HG03108 (cell line): Measurements from ENCODE around the gene GRIN3B.

Source experiments
- ATAC-seq: cut with Tn5 transposase; IDR thresholded peaks from one replicate; pipeline ENCODE4 v1.9.1; 2021; ENCODE audit warnings: moderate library complexity; ENCODE audit not compliant: unreplicated experiment

GRIN3B gene

DNA sequence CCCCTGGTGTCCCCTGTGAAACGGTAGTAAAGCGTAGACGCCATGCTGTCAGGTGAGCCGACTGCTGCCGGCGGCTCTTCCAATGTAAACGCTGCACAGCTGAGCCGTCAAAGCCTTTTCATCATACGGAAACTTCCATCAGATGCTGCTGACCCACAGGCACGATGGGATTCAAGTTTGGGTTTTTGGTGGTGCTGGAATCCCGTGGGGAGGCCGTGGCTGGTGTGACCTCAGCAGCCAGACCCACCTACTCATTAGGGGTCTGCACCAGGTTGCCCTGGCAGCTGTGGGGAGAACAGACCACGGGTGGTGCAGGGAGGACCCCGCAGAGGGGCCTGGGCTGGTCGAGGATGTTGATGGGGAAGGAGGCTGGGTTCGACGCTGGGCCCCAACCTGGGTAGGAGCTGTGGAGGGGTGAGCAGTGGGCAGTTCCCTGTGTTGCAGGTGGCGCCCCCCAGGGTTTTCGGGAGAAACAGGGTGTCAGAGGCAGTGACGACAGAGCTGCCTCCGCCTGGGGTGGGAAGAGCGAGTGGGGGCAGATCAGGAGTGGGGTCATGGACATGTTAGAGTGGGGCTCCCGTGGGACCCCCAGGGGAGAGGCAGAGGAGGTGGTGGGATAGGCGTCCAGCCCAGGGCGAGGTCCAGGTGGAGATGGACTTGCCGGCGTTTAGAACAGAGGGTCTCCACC, 6.6 kb downstream of the GRIN3B start:
- ATAC-seq = no peak

DNA sequence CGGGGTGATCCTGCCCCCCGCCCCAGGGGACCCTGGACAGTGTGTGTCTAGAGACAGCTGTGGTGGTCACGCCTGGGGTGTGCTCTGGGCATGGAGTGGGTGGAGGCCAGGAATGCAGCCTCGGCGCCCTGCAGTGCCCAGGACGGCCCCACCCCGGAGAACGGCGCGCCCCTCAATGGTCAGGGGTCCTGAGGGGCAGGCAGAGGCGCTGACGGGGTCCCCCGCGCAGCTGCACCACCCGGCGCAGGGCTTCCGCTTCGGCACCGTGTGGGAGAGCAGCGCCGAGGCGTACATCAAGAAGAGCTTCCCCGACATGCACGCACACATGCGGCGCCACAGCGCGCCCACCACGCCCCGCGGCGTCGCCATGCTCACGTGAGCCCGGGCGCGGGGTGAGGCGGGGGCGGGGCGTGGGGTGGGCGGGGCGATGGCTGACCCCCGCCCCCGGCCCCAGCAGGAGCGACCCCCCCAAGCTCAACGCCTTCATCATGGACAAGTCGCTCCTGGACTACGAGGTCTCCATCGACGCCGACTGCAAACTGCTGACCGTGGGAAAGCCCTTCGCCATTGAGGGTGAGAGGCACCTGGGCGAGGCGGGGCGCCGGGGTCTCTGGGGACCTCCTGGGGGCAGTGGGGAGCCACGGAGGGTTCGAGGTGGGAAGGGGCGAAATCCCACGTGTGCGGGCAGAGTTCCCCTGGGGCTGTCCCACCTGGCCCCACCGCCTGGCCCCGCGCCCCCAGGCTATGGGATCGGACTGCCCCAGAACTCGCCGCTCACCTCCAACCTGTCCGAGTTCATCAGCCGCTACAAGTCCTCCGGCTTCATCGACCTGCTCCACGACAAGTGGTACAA, 7.4 kb downstream of the GRIN3B start:
- ATAC-seq = no peak

DNA sequence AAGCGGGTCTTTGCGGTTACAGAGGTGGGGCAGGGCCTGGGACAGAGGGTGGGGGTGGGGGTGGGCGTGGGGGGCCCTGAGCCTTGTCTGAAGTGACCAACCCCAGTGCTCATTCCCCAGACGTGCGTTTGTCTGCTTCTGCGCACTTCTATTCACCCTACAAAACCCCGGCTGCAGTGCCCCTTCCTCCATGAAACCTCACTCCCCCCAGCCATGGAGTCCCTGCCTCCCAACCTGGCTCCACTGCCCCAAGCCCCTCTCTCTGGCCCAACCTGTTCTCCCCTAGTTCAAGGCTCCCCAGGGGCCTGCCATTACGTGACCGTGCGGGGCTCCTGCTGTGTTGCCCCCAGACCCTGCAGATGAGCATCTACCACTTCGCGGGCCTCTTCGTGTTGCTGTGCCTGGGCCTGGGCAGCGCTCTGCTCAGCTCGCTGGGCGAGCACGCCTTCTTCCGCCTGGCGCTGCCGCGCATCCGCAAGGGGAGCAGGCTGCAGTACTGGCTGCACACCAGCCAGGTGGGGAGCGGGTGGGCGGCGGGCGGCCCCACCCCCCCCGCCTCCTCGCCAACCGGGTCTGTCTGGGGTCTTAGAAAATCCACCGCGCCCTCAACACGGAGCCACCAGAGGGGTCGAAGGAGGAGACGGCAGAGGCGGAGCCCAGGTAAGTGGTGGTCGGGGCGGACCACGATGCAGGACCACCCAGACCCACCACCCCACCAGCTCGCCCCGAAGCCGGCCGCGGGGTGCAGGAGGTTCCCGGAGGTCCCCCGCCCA, 8.2 kb downstream of the GRIN3B start:
- ATAC-seq = no peak

DNA sequence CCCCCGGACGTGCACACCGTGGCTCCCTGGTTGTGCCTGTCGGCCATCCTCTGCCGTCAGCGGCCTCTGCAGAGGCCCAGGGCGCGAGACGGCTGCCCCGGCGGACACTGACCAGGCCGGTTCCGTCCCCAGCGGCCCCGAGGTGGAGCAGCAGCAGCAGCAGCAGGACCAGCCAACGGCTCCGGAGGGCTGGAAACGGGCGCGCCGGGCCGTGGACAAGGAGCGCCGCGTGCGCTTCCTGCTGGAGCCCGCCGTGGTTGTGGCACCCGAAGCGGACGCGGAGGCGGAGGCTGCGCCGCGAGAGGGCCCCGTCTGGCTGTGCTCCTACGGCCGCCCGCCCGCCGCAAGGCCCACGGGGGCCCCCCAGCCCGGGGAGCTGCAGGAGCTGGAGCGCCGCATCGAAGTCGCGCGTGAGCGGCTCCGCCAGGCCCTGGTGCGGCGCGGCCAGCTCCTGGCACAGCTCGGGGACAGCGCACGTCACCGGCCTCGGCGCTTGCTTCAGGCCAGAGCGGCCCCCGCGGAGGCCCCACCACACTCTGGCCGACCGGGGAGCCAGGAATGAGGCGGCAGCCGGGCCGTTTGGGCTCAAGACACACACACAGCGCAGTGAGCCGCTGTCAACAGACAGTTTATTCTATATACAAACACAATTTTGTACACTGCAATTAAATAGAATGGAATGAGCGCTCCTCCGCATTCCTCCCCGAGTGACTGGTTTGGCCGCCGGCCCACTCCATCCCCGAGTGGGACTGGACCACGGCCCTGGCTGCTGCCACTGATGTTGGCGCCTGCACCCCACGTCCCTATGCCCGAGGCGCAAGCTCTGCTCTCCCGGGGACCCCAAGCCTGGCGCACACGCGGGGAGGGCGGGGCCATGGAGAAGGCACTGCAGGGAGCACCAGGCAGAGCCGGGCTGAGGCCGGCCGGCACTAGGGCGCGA, 9.1 kb downstream of the GRIN3B start:
- no peak for ATAC-seq

DNA sequence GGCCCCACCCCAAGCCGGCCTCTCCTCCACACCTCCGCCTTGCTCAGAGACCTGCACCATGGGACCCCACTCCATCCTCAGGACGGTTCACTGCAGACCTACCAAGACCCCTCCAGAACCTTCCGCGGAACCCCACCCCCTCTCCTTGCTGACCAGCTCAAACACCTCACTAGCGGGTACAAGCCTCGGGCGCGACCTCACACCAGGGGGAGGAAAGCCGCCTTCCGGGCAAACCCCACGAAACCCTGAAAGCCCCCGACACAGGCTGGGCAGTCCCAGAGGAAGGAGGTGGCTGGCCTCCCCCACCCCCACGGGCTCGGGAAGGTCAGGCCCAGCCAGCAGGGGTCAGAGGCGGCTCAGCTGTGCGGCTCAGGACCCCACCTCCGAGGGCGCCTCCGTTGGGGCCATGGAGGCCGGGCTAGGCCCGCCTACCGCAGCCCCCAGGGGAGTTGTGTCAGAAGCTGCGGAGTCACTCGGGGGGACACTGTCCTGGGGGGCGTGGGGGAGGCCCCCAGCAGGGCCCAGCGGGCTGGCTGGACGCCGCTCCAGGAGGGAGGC, 9.8 kb downstream of the GRIN3B start:
- ATAC-seq = no peak

DNA sequence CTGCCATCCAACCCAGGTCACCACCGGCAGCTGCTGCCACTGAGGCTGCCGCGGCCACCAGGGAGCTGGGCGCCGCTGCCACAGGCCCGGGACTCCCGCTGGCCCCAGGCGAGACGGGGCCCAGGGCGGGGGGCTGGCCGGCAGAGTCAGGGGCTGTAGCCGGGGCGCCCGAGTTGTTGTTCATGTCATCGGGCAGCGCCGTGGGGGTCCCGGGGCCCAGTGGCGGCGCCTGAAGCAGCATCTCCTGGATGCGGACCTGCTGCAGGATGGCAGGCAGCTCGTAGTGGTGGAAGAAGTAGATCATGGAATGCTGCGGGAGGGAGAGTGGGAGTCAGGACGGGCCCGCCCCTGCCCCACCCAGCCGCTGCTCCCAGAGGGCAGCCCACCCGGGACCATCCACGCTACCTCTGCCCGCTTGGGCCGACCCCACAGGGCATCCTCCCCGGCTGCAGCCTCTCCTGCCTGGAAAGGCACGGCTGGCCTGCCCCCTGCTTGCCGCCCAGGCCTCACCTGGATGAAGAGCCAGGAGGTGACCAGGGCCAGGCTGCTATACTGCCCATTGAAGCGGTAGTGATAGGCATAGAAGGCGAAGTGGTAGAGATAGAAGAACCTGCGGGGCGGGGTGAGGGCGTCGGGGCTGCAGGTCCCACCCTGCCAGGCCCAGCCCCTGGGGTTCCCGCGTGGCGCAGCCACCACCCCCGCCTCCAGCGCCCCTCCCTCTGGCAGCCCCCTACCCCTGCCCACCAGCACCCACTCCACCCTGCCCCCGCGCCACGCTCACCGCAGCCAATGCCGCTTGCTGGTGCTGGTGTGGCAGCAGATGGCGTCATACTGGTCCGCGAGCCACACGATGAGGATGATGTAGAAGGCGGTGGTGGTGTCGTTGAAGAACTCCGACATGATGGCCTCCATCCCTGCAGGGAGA, 10.6 kb downstream of the GRIN3B start:
- no peak for ATAC-seq

DNA sequence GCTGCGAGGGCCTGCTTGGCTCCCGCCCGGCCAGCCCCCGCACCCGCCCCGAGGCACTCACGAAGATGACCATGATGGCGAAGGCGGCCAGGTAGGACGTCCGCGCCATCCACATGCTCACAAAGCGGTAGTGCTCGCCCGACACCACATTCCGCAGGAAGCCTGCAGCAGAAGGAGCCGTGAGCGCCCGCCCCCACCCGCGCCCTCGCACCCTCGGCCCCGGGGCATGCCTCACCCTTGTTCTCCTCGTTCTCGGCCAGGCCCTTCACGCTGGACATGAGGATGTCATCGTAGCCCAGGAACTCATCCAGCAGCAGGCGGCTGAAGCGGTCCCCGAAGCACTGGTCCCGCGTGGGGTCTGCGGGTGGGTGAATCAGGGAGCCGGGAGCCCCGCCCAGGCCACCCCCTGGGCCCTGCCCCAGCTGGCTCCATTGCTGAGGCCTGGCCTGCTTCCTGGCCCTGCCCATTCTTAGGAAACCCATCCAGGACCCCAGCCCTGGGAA, 11.7 kb downstream of the GRIN3B start:
- ATAC-seq = no peak

DNA sequence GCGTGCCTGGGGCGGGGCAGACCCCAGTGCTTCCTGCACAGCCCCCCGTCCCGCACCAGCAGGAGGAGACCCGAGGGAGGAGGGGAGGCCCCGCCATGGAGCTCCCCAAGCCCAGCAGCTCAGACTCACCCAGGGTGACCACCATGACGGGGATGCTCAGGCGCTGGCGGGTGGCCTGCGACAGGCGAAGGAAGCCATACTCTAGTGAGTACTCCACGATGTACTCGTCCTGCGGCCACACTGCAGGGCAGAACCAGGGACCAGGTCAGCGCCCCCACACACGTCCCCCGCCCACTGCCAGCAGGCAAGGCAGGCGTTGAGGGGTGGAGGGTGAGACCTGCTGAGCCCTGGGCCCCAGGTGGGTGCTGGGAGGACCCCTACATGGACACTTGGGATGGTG, 12.1 kb downstream of the GRIN3B start:
- ATAC-seq = no peak

DNA sequence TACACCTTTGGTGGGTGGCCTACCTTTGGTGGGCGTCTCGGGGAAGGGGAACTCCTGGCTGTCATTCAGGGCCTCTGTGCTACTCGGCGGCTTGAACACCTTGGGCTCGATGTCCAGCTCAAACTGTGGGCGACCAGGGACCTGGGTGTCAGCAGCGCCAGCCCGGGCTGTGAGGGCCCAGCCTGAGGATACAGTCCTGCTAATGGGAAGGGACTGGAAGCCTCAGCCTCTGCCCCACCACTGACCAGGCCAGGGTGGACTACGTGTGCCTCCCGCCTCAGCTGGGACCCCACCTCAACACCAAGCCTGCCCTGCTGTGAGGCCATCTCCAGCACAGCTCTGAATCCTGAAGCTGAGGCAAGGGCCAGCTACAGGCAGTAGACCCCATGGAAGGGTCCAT, 13.0 kb downstream of the GRIN3B start:
- no peak for ATAC-seq

DNA sequence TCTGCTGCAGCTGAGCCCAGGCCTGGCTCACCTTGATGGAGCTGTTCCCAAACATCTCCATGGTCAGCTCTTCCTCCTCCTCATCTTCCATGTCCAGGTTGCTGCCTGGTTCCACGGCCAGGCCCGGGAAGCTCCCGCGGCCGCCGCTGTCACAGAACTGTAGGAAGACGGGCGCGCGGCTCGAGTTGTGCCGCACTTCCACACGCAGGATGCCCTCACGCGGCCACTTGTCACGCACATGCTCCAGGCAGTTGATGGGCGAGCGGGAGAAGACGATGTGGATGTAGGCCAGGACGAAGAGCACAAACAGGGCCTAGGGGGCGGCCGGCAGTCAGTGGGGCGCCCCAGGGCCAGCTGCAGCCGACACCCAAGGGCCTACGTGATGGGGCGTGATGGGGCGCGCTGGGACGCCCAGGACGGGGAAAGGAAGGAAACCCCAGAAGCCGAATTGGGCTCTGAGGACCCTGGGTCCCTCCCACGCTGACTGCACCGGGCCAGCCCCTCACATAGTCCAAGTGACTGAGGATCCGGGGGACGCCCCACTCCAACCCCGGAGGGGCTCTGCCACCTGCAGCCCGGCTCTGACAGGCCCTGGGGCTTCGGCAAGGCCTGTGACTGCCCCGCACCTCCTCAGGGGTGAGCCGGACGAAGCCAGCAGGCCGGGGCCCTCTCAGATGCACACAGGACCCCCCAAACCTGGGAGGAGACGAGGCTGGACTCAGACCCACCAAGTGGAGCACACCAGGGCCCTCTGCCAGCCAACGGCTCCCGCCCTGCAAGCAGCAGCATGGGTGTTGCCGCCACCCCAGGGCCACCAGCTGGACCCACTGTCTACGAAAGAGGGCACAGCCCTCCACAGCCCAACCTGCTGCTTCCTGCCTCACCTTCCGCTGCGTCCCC, 14.2 kb downstream of the GRIN3B start:
- no peak for ATAC-seq

DNA sequence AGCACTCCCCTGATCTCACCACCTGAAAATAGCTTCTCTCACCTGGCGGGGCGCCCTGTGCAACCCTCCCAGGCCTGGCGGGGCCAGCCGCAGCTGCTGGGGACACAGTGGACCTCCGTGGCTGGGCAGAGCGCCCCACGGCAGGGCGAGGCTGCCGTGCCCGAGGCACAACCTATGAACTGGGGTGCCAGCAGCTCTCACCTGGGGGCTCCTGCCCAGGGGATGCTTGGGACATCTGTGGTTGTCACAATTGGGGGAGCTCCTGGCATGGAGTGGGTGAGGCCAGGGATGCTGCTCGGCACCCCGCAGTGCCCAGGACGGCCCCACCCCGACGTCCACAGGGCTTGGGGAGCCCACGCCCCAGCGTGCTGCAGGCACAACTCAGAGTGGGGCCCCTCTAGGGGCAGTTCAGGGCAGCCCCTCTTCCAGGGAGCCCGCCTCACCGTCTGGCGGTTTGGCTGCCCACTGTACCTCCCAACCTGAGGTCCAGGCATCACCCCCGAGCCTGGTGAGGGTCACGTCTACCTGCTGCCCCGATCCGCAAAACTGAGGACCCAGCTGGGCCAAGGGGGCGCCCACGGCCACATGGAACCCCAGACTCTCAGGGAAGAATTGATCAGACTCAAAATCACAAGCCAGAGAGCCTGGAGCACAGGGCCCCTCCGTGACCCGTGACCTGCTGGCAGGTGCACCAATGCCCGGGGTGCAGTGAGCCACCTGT, 15.0 kb downstream of the GRIN3B start:
- no peak for ATAC-seq

DNA sequence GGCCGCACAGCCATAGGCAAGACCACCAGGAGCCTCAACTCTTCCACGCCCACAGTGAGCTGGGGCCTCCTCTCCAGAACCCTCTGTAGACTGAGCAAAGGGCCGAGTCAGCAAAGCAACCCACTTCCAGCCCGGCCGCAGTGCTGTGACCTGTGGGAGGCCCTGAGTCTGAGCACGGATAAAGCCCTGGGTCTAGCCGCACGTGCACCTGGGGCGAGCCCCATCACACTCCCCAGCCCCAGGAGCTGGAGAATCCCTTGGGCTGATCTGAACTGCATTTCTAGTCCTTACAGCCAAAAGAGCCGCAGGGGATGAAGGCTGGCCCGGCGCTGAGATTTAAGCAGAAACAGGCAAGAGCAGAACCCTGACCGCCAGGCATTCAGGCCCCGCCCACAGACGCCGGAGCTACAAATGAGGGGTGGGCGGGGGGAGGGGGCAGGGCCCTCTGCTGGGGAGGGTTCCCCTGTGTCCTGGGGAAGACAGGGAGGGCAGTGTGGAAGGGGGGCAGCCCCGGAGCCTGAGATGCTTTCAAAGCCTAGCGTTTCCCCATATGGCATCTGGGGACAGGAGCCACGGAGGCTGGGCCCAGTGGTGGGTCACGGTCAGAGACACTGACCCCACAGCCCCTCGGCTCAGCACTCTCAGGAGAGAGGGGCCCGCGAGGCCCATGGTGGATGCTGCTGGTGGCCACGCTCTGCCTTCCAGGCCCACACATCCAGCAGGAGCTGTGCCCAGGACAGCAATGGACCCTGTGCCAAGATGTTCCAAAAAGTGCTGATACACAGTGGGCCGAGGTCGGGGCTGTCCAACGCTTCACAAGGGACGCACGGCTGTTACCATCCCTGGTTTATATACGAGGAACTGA, 15.8 kb downstream of the GRIN3B start:
- ATAC-seq = no peak

DNA sequence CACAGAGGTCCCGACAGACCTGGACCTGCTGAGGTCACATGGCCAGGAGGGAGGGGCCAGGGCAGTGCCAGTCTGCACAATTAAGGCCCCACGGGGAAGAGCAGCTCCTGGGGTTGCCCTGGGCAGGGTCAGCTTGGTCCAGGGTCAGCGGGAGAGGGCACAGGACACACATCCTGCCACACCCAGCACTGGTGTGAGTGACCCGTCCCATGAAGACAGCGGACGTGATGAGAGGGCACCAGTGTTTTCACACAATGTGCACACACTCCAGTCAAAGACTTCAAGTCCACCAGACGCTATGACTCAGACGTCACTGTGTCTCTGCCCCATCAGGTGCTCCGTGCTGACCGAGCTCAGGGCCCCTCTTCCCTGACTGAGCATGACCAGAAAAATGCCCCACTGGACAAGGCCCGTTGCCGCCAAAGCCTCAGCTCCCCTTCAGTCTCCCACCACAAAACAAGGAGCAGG, 16.5 kb downstream of the GRIN3B start:
- ATAC-seq = no peak

DNA sequence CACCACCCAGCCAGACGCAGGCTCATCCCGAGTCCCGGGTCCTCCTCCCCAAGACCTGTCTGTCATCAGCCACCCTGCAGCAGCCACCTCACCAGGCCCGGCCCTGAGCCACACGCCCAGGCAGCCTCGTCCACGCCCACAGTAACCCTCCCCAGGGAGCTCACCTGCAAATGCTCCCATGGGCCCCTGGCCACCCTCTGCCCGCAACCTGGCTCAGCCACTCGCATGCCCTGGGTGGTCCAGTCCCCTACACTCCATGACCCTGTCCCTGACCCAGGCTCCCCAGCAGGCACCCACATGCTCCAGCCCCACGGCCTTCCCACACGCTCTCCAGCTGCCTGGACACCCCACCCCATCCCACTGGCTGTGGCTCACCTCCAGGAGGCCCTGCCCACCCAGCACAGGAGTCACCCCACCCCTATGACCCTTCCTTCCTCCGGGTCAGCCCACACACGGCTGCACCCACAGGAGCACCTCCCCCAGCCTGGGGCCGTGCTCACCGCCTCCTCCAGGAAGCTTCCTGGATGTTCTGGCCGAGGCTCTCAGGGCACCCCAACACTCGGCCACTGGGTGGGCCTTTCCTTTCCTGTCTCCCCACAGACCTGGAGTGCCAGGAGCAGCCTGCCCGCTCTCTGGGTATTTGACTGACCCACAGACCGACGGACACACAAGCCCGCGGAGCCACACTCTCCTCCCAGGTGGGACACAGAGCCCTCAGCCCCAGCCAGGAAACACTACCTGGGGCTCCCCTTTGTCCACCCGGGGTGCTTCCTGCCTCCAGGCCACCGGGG, 17.1 kb downstream of the GRIN3B start:
- no peak for ATAC-seq

DNA sequence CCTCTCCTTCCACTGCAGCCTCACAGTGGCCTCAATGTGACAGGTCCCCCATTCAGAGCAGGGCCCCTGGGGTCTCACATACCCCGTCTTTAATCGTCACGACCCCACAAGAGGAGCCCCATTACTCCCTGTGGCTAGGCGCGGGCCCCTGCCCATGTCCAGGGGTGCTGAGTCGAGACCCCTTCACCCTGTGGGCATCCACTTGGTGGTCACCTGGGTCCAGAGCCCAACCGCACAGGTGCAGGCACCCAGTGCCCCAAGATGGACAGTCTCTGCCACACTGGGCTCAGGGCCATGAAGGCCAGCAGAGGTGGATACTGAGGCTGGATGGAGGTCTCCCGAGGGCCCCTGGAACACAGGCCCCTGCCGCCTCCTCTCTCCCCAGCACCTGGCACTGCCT, 17.7 kb downstream of the GRIN3B start:
- ATAC-seq = no peak

DNA sequence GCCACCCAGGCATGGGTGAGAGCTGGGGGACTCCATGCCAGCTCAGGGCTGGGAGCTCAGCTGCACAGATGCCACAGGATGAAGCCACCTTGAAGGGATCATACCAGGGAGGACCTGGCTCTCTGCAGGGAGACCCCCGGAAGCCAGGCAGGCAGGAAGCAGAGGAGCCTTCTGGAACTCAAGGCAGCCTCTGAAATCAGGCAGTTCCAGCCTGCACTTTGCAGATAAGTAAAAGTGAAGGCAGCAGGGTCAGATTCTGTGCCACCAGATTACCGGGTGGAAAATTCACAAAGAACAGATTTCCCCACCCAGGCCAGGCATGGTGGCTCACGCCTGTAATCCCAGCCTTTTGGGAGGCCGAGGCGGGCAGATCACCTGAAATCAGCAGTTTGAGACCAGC, 18.2 kb downstream of the GRIN3B start:
- no peak for ATAC-seq
